Neural progenitor cell (in vitro differentiated cells): ENCODE measurements around the gene TAC3.

Experiments
- EZH2phosphoT487 ChIP-seq: fragments of 200-600 bp; sonication (generic); IDR thresholded peaks from 2 replicates; pipeline ENCODE4 v1.6.1; 2017; ENCODE audit warnings: antibody characterized with exemption
- TF ChIP-seq, protein P1 (sequence below): fragments of 200-600 bp; sonication (generic); IDR thresholded peaks from 2 replicates; pipeline ENCODE4 v1.5.1; 2017; ENCODE audit warnings: antibody characterized with exemption, mild to moderate bottlenecking

DNA sequence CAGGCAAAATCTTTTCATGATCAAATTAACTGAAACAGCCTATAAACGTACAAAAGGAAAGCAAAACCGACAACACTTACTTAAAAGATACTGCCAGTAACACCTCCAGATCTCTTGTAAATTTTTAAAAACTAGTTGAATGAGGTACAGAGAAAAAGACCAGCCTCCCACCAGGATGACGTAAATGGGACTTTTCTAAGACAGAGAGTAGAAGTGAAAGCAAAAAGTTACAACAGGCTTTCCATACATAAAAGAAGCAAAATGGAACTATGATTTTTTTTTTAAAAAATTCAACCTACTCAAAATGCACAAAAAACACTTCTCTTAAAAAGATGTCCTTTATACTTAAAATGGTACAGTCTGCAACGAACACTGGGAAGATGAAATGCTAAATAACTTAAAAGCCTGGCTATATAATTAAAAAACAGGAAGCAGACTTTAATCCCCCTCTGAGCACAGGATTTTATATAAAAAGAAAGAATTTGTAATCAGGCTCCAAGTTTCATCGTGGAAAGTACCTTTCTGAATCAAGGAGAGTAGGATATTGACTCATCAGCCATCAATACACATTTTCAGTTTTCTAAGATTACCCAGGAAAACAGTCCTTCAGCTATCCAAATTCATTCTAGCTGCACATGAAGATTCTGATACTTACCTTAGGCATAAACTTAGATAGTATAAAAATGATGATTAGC, 47.8 kb upstream of the TAC3 start:
- TF ChIP-seq, protein P1, sequence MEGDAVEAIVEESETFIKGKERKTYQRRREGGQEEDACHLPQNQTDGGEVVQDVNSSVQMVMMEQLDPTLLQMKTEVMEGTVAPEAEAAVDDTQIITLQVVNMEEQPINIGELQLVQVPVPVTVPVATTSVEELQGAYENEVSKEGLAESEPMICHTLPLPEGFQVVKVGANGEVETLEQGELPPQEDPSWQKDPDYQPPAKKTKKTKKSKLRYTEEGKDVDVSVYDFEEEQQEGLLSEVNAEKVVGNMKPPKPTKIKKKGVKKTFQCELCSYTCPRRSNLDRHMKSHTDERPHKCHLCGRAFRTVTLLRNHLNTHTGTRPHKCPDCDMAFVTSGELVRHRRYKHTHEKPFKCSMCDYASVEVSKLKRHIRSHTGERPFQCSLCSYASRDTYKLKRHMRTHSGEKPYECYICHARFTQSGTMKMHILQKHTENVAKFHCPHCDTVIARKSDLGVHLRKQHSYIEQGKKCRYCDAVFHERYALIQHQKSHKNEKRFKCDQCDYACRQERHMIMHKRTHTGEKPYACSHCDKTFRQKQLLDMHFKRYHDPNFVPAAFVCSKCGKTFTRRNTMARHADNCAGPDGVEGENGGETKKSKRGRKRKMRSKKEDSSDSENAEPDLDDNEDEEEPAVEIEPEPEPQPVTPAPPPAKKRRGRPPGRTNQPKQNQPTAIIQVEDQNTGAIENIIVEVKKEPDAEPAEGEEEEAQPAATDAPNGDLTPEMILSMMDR, result no peak
- no peak for TF ChIP-seq EZH2phosphoT487
